Vagina (tissue), 2 donors: ENCODE results near the gene MYH9. TPM values are rescaled to one million over a fixed set of nuclear protein-coding genes. Genes with fewer than 3 reads are reported as not detected.
A peak's percentile ranks its signal among the peaks of the same experiment; 100 is the strongest.

Experiments
- DNase-seq, 2 donors: peaks; one replicate each; pipeline ENCODE4 v3.0.0-alpha.2; 2017; ENCODE audit errors: extremely low spot score in 2 of 2
- H3K27ac ChIP-seq: fragments of 200-600 bp; sonication (generic); one replicate; pipeline ENCODE4 v1.5.1; 2019
- H3K27me3 ChIP-seq: fragments of 200-600 bp; sonication (generic); one replicate; pipeline ENCODE4 v1.5.1; 2019
- H3K36me3 ChIP-seq, 2 donors: fragments of 200-600 bp; sonication (generic); one replicate each; pipeline ENCODE4 v1.5.1; 2017 to 2019
- H3K4me1 ChIP-seq: fragments of 200-600 bp; sonication (generic); one replicate; pipeline ENCODE4 v1.5.1; 2019
- H3K4me3 ChIP-seq, 2 donors: fragments of 200-600 bp; sonication (generic); 1 replicate in 1 of 2; 2 replicates in 1 of 2; pipeline ENCODE4 v1.5.1; 2016 to 2019
- H3K9me3 ChIP-seq: fragments of 200-600 bp; sonication (generic); one replicate; pipeline ENCODE4 v1.5.1; 2019
- CTCF ChIP-seq, 3 experiments: fragments of 450-650 bp in 2 of 3; fragments of 200-600 bp in 1 of 3; sonication (generic) in 1 of 3; IDR thresholded peaks; one replicate each; pipeline ENCODE4 v1.5.1; 2017 to 2019; ENCODE audit warnings: antibody characterized with exemption in 3 of 3, mild to moderate bottlenecking in 2 of 3, moderate library complexity in 2 of 3
- POLR2A ChIP-seq, 2 donors: fragments of 450-650 bp; IDR thresholded peaks; one replicate each; pipeline ENCODE4 v1.6.1; 2017; ENCODE audit warnings: antibody characterized with exemption in 2 of 2, mild to moderate bottlenecking in 2 of 2, moderate library complexity in 2 of 2
- POLR2AphosphoS5 ChIP-seq, 2 donors: sonication (generic); formaldehyde crosslinking; IDR thresholded peaks; one replicate each; pipeline ENCODE4 v1.9.0; 2017; ENCODE audit warnings: antibody characterized with exemption in 2 of 2, mild to moderate bottlenecking in 2 of 2, low read depth in 1 of 2; ENCODE audit not compliant: insufficient read depth in 1 of 2
- intact Hi-C: fragments of 100-400 bp; cut with DNase I; formaldehyde crosslinking; loops from one replicate; pipeline ENCODE4 v1.15.1; 2023
- total RNA-seq: library from RNA; depleted of rRNA; stranded (reverse); fragments of >200 nt; gene quantifications from one replicate; pipeline ENCODE4 v1.2.3, GENCODE V29; 2016

Gene MYH9
- total RNA-seq, 1 donor from 2014 or later, result 333 TPM

GRCh38 chr22:36249160-36249559 is 138.6 kb downstream of the MYH9 start:
- Histone ChIP-seq H3K9me3 (no peaks in the 10 kb centered on the region), H3K4me3 (no peak overlapping the region), H3K27me3 (no peaks in the 10 kb centered on the region), H3K27ac (no peak overlapping the region), H3K36me3 (no peaks in the 10 kb centered on the region), H3K4me1 (peaks cover 20% of the 10 kb centered on the region)
- TF ChIP-seq POLR2AphosphoS5 (IDR thresholded peaks at IDR 0.05; ENCODE audit: insufficient read depth in 1 of 2, low read depth in 1 of 2), result no peak
- TF ChIP-seq CTCF (IDR thresholded peaks at IDR 0.05), result no peak
- TF ChIP-seq POLR2A (IDR thresholded peaks at IDR 0.05), result no peak
- DNase-seq, result no peak
- intact Hi-C loops, result no loop called here

DNA sequence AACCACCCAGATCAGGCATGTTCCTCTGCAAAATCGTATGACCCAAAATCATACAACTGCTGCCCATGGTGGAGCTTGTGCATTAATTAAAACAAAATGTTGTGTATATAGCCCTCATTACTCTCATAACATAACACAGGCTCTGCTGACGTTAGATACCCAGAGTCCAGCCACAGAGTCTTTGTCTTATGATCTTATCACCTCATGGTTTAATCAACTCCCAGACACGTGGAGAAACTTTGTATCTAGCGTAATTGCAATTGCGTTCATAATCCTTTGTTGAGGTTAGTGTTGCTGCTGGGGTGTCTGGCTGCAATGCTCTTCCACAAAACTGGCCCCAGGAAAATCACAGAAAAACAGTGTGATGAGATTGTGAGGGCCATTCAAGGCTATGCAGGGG is 139.8 kb downstream of the MYH9 start:
- no peaks in the 10 kb centered on the region for H3K27me3 ChIP-seq
- peaks cover 15% of the 10 kb centered on the region for H3K4me1 ChIP-seq
- H3K9me3 ChIP-seq, result no peaks in the 10 kb centered on the region
- no peak for TF ChIP-seq POLR2AphosphoS5 (IDR thresholded peaks at IDR 0.05; ENCODE audit: insufficient read depth in 1 of 2, low read depth in 1 of 2)
- TF ChIP-seq POLR2A (IDR thresholded peaks at IDR 0.05), result no peak
- no peak for TF ChIP-seq CTCF (IDR thresholded peaks at IDR 0.05)
- no peak overlapping the region for H3K27ac ChIP-seq
- no peak overlapping the region for H3K4me3 ChIP-seq
- DNase-seq, result no peak
- intact Hi-C loops, result no loop called here
- H3K36me3 ChIP-seq, result no peaks in the 10 kb centered on the region

- Histone ChIP-seq H3K4me1 (peaks cover 9% of the 10 kb centered on the region), H3K4me3 (no peak overlapping the region), H3K9me3 (no peaks in the 10 kb centered on the region), H3K27me3 (no peaks in the 10 kb centered on the region), H3K36me3 (no peaks in the 10 kb centered on the region), H3K27ac (no peak overlapping the region)
- TF ChIP-seq CTCF (IDR thresholded peaks at IDR 0.05) (no peak), POLR2A (IDR thresholded peaks at IDR 0.05) (no peak), POLR2AphosphoS5 (IDR thresholded peaks at IDR 0.05; ENCODE audit: insufficient read depth in 1 of 2, low read depth in 1 of 2) (no peak)
- DNase-seq, result peak; percentile 64 to 75
- intact Hi-C loops, result no loop called here
These were observed 141.0 kb downstream of the MYH9 start for GRCh38 chr22:36246718-36247117.

- H3K9me3 ChIP-seq, result no peaks in the 10 kb centered on the region
- H3K27ac ChIP-seq, result no peak overlapping the region
- no peak for TF ChIP-seq CTCF (IDR thresholded peaks at IDR 0.05)
- no peak for TF ChIP-seq POLR2A (IDR thresholded peaks at IDR 0.05)
- no peak for TF ChIP-seq POLR2AphosphoS5 (IDR thresholded peaks at IDR 0.05; ENCODE audit: insufficient read depth in 1 of 2, low read depth in 1 of 2)
- DNase-seq, result peak; percentile 56 to 74
- H3K4me3 ChIP-seq, result no peak overlapping the region
- no peaks in the 10 kb centered on the region for H3K27me3 ChIP-seq
- H3K36me3 ChIP-seq, result no peaks in the 10 kb centered on the region
- intact Hi-C loops, result no loop called here
- peaks cover 9% of the 10 kb centered on the region for H3K4me1 ChIP-seq
These were observed 141.9 kb downstream of the MYH9 start for GRCh38 chr22:36245805-36246356.

DNA sequence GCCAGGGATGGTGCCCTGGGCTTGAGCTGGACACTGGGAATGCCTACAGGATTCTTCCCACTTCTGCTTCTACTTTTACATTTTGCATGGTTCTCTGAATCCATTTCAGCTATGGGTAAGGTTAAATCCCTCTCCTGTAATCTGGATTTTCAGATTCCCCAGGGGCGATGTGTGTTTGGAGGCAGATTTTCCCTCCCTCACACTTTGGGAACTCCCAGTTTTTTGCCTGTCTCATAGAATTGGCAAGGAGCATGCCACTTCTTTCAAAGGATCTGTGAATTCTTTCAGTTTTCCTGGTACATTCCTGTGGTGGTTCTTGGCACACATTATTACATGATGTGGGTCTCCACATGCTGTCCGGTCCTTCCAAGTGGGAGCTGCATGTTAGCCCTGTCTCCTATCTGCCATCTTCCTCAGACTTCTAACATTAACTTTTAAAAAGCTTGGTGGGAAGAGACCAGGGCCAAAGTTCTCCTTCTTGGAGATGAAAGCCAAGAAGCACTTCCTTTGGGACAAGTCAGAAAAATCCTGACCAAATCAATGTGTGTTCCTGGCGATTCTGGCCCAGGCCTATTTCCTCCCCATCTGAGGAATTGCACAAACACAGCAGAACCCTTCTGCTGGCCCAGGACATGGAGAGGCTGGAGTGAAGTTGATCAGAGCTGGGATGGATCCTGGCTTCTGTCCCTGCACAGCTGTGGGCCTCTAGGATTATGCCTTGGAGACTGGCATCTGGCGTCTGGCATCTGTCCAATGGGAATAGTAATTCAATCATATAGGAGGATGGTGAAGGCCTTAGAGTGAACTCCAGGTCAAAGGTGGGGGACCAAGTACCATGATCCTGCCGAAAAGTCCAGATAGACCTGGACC is 143.0 kb downstream of the MYH9 start:
- H3K27ac ChIP-seq, result peak overlapping the region; percentile 64
- peaks cover 12% of the 10 kb centered on the region for H3K4me1 ChIP-seq
- no peaks in the 10 kb centered on the region for H3K27me3 ChIP-seq
- H3K9me3 ChIP-seq, result no peaks in the 10 kb centered on the region
- no peak overlapping the region for H3K4me3 ChIP-seq
- DNase-seq, result peak; percentile 67 to 91
- intact Hi-C loops, result no loop called here
- no peak for TF ChIP-seq CTCF (IDR thresholded peaks at IDR 0.05)
- TF ChIP-seq POLR2A (IDR thresholded peaks at IDR 0.05), result no peak
- no peak for TF ChIP-seq POLR2AphosphoS5 (IDR thresholded peaks at IDR 0.05; ENCODE audit: insufficient read depth in 1 of 2, low read depth in 1 of 2)
- no peaks in the 10 kb centered on the region for H3K36me3 ChIP-seq
